GM23248 (cell line): Measurements from ENCODE around the gene IL1RAPL2. TPM values are rescaled to one million over a fixed set of nuclear protein-coding genes. Genes with fewer than 3 reads are reported as not detected.

Experiments
- DNase-seq: peaks from one replicate; pipeline ENCODE4 v3.0.0-alpha.2; 2015
- H2AFZ ChIP-seq: fragments of 200-600 bp; sonication (generic); 2 replicates; pipeline ENCODE4 v1.6.1; 2016; ENCODE audit warnings: antibody characterized with exemption
- H3F3A ChIP-seq: fragments of 200-600 bp; sonication (generic); 2 replicates; pipeline ENCODE4 v1.6.1; 2016; ENCODE audit warnings: mild to moderate bottlenecking, antibody characterized with exemption, mixed run types; ENCODE audit not compliant: insufficient read depth
- H3K27ac ChIP-seq: fragments of 200-600 bp; sonication (generic); 2 replicates; pipeline ENCODE4 v1.5.1; 2016; ENCODE audit warnings: mild to moderate bottlenecking
- H3K27me3 ChIP-seq: fragments of 200-600 bp; sonication (generic); replicated peaks from 2 replicates; pipeline ENCODE4 v1.6.1; 2016; ENCODE audit warnings: mild to moderate bottlenecking; ENCODE audit not compliant: insufficient read depth
- H3K36me3 ChIP-seq: fragments of 200-600 bp; sonication (generic); 2 replicates; pipeline ENCODE4 v1.6.1; 2016; ENCODE audit warnings: low read depth, mild to moderate bottlenecking
- H3K4me1 ChIP-seq: fragments of 200-600 bp; sonication (generic); 2 replicates; pipeline ENCODE4 v1.6.1; 2016; ENCODE audit warnings: mild to moderate bottlenecking; ENCODE audit not compliant: insufficient read depth
- H3K4me2 ChIP-seq: fragments of 200-600 bp; sonication (generic); one replicate; pipeline ENCODE4 v1.6.1; 2016; ENCODE audit warnings: mild to moderate bottlenecking; ENCODE audit not compliant: unreplicated experiment
- H3K4me3 ChIP-seq: fragments of 200-600 bp; sonication (generic); 2 replicates; pipeline ENCODE4 v1.5.1; 2016; ENCODE audit warnings: mild to moderate bottlenecking
- H3K79me2 ChIP-seq: fragments of 200-600 bp; sonication (generic); 2 replicates; pipeline ENCODE4 v1.6.1; 2016; ENCODE audit warnings: mild to moderate bottlenecking; ENCODE audit not compliant: insufficient read depth
- H3K9ac ChIP-seq: fragments of 200-600 bp; sonication (generic); 2 replicates; pipeline ENCODE4 v1.6.1; 2016; ENCODE audit warnings: mild to moderate bottlenecking
- H3K9me2 ChIP-seq: fragments of 200-600 bp; sonication (generic); 2 replicates; pipeline ENCODE4 v1.6.1; 2016; ENCODE audit warnings: mixed run types, mild to moderate bottlenecking, moderate library complexity; ENCODE audit not compliant: insufficient read depth
- H3K9me3 ChIP-seq: fragments of 200-600 bp; sonication (generic); one replicate; pipeline ENCODE4 v1.6.1; 2017; ENCODE audit warnings: low read depth
- H4K20me1 ChIP-seq: fragments of 200-600 bp; sonication (generic); 2 replicates; pipeline ENCODE4 v1.6.0; 2016; ENCODE audit not compliant: insufficient read depth
- EZH2 ChIP-seq: fragments of 200-600 bp; sonication (generic); IDR thresholded peaks from 2 replicates; pipeline ENCODE4 v1.6.1; 2018; ENCODE audit warnings: antibody characterized with exemption, mild to moderate bottlenecking; ENCODE audit not compliant: insufficient read depth, poor library complexity, severe bottlenecking
- EZH2phosphoT487 ChIP-seq: fragments of 200-600 bp; sonication (generic); IDR thresholded peaks from 2 replicates; pipeline ENCODE4 v1.6.1; 2018; ENCODE audit warnings: antibody characterized with exemption, moderate library complexity, mild to moderate bottlenecking, low read depth; ENCODE audit not compliant: insufficient read depth
- WGBS, 2 experiments: methylation state at CpG; one replicate each; pipeline ENCODE4 v1.1.6; 2015 to 2017; ENCODE audit warnings: low lambda C conversion rate in 2 of 2, low coverage in 1 of 2; ENCODE audit errors: missing lambda C conversion rate in 2 of 2; 5-methylcytosine and 5-hydroxymethylcytosine counted together
- in situ Hi-C: fragments of 300-500 bp; cut with MboI; formaldehyde crosslinking; loops from 2 replicates; pipeline ENCODE4 v1.15.0; 2020
- polyA plus RNA-seq: library from polyadenylated mRNA; unstranded; fragments of >200 nt; fragmentation: Nextera tagmentation; extraction: Ambion mirVana; gene quantifications from 2 replicates; pipeline ENCODE4 v1.2.1, GENCODE V29; 2016
- total RNA-seq: library from RNA; depleted of rRNA; stranded (reverse); fragments of >200 nt; shearing (Covaris generic); gene quantifications from 2 replicates; pipeline ENCODE4 v1.2.3, GENCODE V29; 2014

Gene IL1RAPL2
- total and polyA plus RNA-seq, 2 experiments from 2014 or later: not detected

- no peaks in the 10 kb centered on the region for H3K4me1 ChIP-seq
- in situ Hi-C loops: no loop called here
- H2AFZ ChIP-seq: no peak overlapping the region
- no peak for TF ChIP-seq EZH2
- no peak for TF ChIP-seq EZH2phosphoT487
- H3K27me3 ChIP-seq: no peaks in the 10 kb centered on the region
- no peak overlapping the region for H3K4me3 ChIP-seq
- no peaks in the 10 kb centered on the region for H4K20me1 ChIP-seq
- no peaks in the 10 kb centered on the region for H3K36me3 ChIP-seq
- H3K27ac ChIP-seq: no peak overlapping the region
- no peak for DNase-seq
- no peaks in the 10 kb centered on the region for H3K9me3 ChIP-seq
- H3K4me2 ChIP-seq: no peak overlapping the region
- WGBS, 2 experiments: 17 to 19% methylated on average over 4 of the region's 4 CpGs
- no peaks in the 10 kb centered on the region for H3F3A ChIP-seq
- no peak overlapping the region for H3K9ac ChIP-seq
- H3K79me2 ChIP-seq: no peaks in the 10 kb centered on the region
- H3K9me2 ChIP-seq: no peaks in the 10 kb centered on the region
Measured at GRCh38 chrX:104707042-104707441, 141.0 kb downstream of the IL1RAPL2 start.

- H3K4me2 ChIP-seq: no peak overlapping the region
- in situ Hi-C loops: no loop called here
- H3K9me2 ChIP-seq: no peaks in the 10 kb centered on the region
- H3F3A ChIP-seq: no peaks in the 10 kb centered on the region
- no peak overlapping the region for H3K9ac ChIP-seq
- no peaks in the 10 kb centered on the region for H3K9me3 ChIP-seq
- no peak overlapping the region for H2AFZ ChIP-seq
- H3K4me3 ChIP-seq: no peak overlapping the region
- H3K27ac ChIP-seq: no peak overlapping the region
- TF ChIP-seq EZH2 (no peak), EZH2phosphoT487 (no peak)
- no peaks in the 10 kb centered on the region for H3K36me3 ChIP-seq
- H4K20me1 ChIP-seq: no peaks in the 10 kb centered on the region
- no peaks in the 10 kb centered on the region for H3K4me1 ChIP-seq
- H3K79me2 ChIP-seq: no peaks in the 10 kb centered on the region
- DNase-seq: no peak
- H3K27me3 ChIP-seq: no peaks in the 10 kb centered on the region
Measured at GRCh38 chrX:104707572-104707971, 141.6 kb downstream of the IL1RAPL2 start.

- Histone ChIP-seq H4K20me1 (no peaks in the 10 kb centered on the region), H3K27ac (no peak overlapping the region), H3K27me3 (no peaks in the 10 kb centered on the region), H3K4me2 (no peak overlapping the region), H3K9me2 (no peaks in the 10 kb centered on the region), H3K4me1 (no peaks in the 10 kb centered on the region), H3K9ac (no peak overlapping the region), H3K36me3 (no peaks in the 10 kb centered on the region), H3K4me3 (no peak overlapping the region), H3K79me2 (no peaks in the 10 kb centered on the region), H3F3A (no peaks in the 10 kb centered on the region), H3K9me3 (no peaks in the 10 kb centered on the region), H2AFZ (no peak overlapping the region)
- TF ChIP-seq EZH2phosphoT487 (no peak), EZH2 (no peak)
- 0% methylated on average over 1 of the region's 1 CpG for WGBS, 2 experiments
- in situ Hi-C loops: no loop called here
- no peak for DNase-seq
Measured at GRCh38 chrX:104712515-104712914, 146.5 kb downstream of the IL1RAPL2 start.

GRCh38 chrX:104721854-104722253, 155.9 kb downstream of the IL1RAPL2 start:
- Histone ChIP-seq H3K27me3 (no peaks in the 10 kb centered on the region), H3K9ac (no peak overlapping the region), H3K27ac (no peak overlapping the region), H3K36me3 (no peaks in the 10 kb centered on the region), H3K4me1 (no peaks in the 10 kb centered on the region), H3K9me2 (no peaks in the 10 kb centered on the region), H3K4me2 (no peak overlapping the region), H3K79me2 (no peaks in the 10 kb centered on the region), H4K20me1 (no peaks in the 10 kb centered on the region), H2AFZ (no peak overlapping the region), H3K4me3 (no peak overlapping the region), H3K9me3 (no peaks in the 10 kb centered on the region), H3F3A (no peaks in the 10 kb centered on the region)
- in situ Hi-C loops: no loop called here
- TF ChIP-seq EZH2phosphoT487: no peak
- no peak for TF ChIP-seq EZH2
- no peak for DNase-seq
- WGBS, 2 experiments: 19 to 31% methylated on average over 3 of the region's 3 CpGs

- H3K9me3 ChIP-seq: no peaks in the 10 kb centered on the region
- no peak overlapping the region for H3K4me3 ChIP-seq
- WGBS, 2 experiments: 30 to 43% methylated on average over 3 of the region's 3 CpGs
- no peaks in the 10 kb centered on the region for H3K9me2 ChIP-seq
- no peaks in the 10 kb centered on the region for H4K20me1 ChIP-seq
- H3K4me2 ChIP-seq: no peak overlapping the region
- DNase-seq: no peak
- no peaks in the 10 kb centered on the region for H3K79me2 ChIP-seq
- in situ Hi-C loops: no loop called here
- no peaks in the 10 kb centered on the region for H3F3A ChIP-seq
- H2AFZ ChIP-seq: no peak overlapping the region
- TF ChIP-seq EZH2phosphoT487 (no peak), EZH2 (no peak)
- no peaks in the 10 kb centered on the region for H3K4me1 ChIP-seq
- H3K27ac ChIP-seq: no peak overlapping the region
- H3K9ac ChIP-seq: no peak overlapping the region
- no peaks in the 10 kb centered on the region for H3K27me3 ChIP-seq
- H3K36me3 ChIP-seq: no peaks in the 10 kb centered on the region
Measured at GRCh38 chrX:104728456-104728855, 162.5 kb downstream of the IL1RAPL2 start.
